DOHH2 (cell line): ENCODE measurements around the gene GAMT.

Experiments used
- H3F3A ChIP-seq: fragments of 200-600 bp; sonication (generic), shearing (Covaris generic); 2 replicates; pipeline ENCODE4 v1.6.0; 2016; ENCODE audit warnings: antibody characterized with exemption, mild to moderate bottlenecking; ENCODE audit not compliant: control insufficient read depth, insufficient read depth
- H3K27ac ChIP-seq: fragments of 200-600 bp; sonication (generic); 2 replicates; pipeline ENCODE4 v1.5.1; 2014; ENCODE audit warnings: low read depth, mild to moderate bottlenecking, low read length, moderate library complexity
- H3K27me3 ChIP-seq: fragments of 200-600 bp; sonication (generic); 2 replicates; pipeline ENCODE4 v1.6.1; 2014; ENCODE audit warnings: mild to moderate bottlenecking, low read length, mixed read lengths; ENCODE audit not compliant: control insufficient read depth
- H3K36me3 ChIP-seq: fragments of 200-600 bp; sonication (generic); 2 replicates; pipeline ENCODE4 v1.6.1; 2014; ENCODE audit warnings: mild to moderate bottlenecking, low read length, moderate library complexity, mixed read lengths; ENCODE audit not compliant: control insufficient read depth
- H3K4me1 ChIP-seq: fragments of 200-600 bp; sonication (generic); 2 replicates; pipeline ENCODE4 v1.6.1; 2014; ENCODE audit warnings: mild to moderate bottlenecking, low read length, mixed read lengths; ENCODE audit not compliant: control insufficient read depth
- H3K4me2 ChIP-seq: fragments of 200-600 bp; sonication (generic); 2 replicates; pipeline ENCODE4 v1.6.0; 2014; ENCODE audit warnings: mild to moderate bottlenecking, low read length, moderate library complexity
- H3K4me3 ChIP-seq: fragments of 200-600 bp; sonication (generic); 2 replicates; pipeline ENCODE4 v1.5.1; 2014; ENCODE audit warnings: mild to moderate bottlenecking, low read length, mixed read lengths
- H3K79me2 ChIP-seq: fragments of 200-600 bp; sonication (generic); 2 replicates; pipeline ENCODE4 v1.6.1; 2014; ENCODE audit warnings: mild to moderate bottlenecking, low read length, mixed read lengths; ENCODE audit not compliant: control insufficient read depth
- H3K9me2 ChIP-seq: fragments of 200-600 bp; sonication (generic); replicated peaks from 2 replicates; pipeline ENCODE4 v1.6.1; 2014; ENCODE audit warnings: mild to moderate bottlenecking, low read length, mixed read lengths; ENCODE audit not compliant: control insufficient read depth
- H3K9me3 ChIP-seq: fragments of 200-600 bp; sonication (generic); 2 replicates; pipeline ENCODE4 v1.6.1; 2014; ENCODE audit warnings: antibody characterized with exemption, low read length, mixed read lengths; ENCODE audit not compliant: control insufficient read depth, insufficient read depth
- H4K20me1 ChIP-seq: fragments of 200-600 bp; sonication (generic); 2 replicates; pipeline ENCODE4 v1.6.0; 2014; ENCODE audit warnings: low read depth, mild to moderate bottlenecking, antibody characterized with exemption, low read length, moderate library complexity; ENCODE audit not compliant: control insufficient read depth, insufficient read depth
- CTCF ChIP-seq: fragments of 200-600 bp; sonication (generic); IDR thresholded peaks from one replicate; pipeline ENCODE4 v1.5.1; 2014; ENCODE audit warnings: antibody characterized with exemption, mild to moderate bottlenecking, low read depth, low read length; ENCODE audit not compliant: poor library complexity, severe bottlenecking
- EZH2phosphoT487 ChIP-seq: fragments of 200-600 bp; sonication (generic); IDR thresholded peaks from 2 replicates; pipeline ENCODE4 v1.6.1; 2017; ENCODE audit warnings: borderline replicate concordance, mild to moderate bottlenecking, antibody characterized with exemption, low read length, moderate library complexity, mixed read lengths

The GAMT gene

GRCh38 chr19:1418496-1418775 is 17.1 kb upstream of the GAMT start:
- Histone ChIP-seq H3K27ac (no peak overlapping the region), H3K36me3 (peaks cover 94% of the 10 kb centered on the region), H4K20me1 (peaks cover 25% of the 10 kb centered on the region), H3K9me2 (no peaks in the 10 kb centered on the region), H3K79me2 (peaks cover 95% of the 10 kb centered on the region), H3F3A (no peaks in the 10 kb centered on the region), H3K4me3 (no peak overlapping the region), H3K4me2 (no peak overlapping the region), H3K27me3 (no peaks in the 10 kb centered on the region), H3K4me1 (no peaks in the 10 kb centered on the region), H3K9me3 (no peaks in the 10 kb centered on the region)
- TF ChIP-seq EZH2phosphoT487 = no peak
- TF ChIP-seq CTCF = no peak

GRCh38 chr19:1417681-1418495 is 16.5 kb upstream of the GAMT start:
- Histone ChIP-seq H3K36me3 (peaks cover 94% of the 10 kb centered on the region), H3K4me3 (no peak overlapping the region), H4K20me1 (peaks cover 28% of the 10 kb centered on the region), H3K27me3 (no peaks in the 10 kb centered on the region), H3K4me1 (no peaks in the 10 kb centered on the region), H3K27ac (no peak overlapping the region), H3K9me2 (no peaks in the 10 kb centered on the region), H3K9me3 (no peaks in the 10 kb centered on the region), H3F3A (no peaks in the 10 kb centered on the region), H3K4me2 (no peak overlapping the region), H3K79me2 (peaks cover 96% of the 10 kb centered on the region)
- TF ChIP-seq EZH2phosphoT487 (no peak), CTCF (no peak)

GRCh38 chr19:1417145-1417544 is 15.8 kb upstream of the GAMT start:
- H3K36me3 ChIP-seq = peaks cover 94% of the 10 kb centered on the region
- no peaks in the 10 kb centered on the region for H3K9me2 ChIP-seq
- no peaks in the 10 kb centered on the region for H3K9me3 ChIP-seq
- H3K4me2 ChIP-seq = no peak overlapping the region
- H4K20me1 ChIP-seq = peaks cover 35% of the 10 kb centered on the region
- no peaks in the 10 kb centered on the region for H3F3A ChIP-seq
- H3K27me3 ChIP-seq = no peaks in the 10 kb centered on the region
- TF ChIP-seq CTCF (no peak), EZH2phosphoT487 (no peak)
- H3K27ac ChIP-seq = no peak overlapping the region
- peaks cover 96% of the 10 kb centered on the region for H3K79me2 ChIP-seq
- H3K4me1 ChIP-seq = no peaks in the 10 kb centered on the region
- H3K4me3 ChIP-seq = no peak overlapping the region
